ENCODE measurements around the gene SEPTIN11. TPM values are rescaled to one million over a fixed set of nuclear protein-coding genes. Genes with fewer than 3 reads are reported as not detected.

Gene SEPTIN11
- total and polyA plus RNA-seq, 9 of the 15 experiments (the other 6 are each of a cell fraction or from before 2014, with no cell fraction given), result 25.7 to 142 (median 84.3) TPM

DNA sequence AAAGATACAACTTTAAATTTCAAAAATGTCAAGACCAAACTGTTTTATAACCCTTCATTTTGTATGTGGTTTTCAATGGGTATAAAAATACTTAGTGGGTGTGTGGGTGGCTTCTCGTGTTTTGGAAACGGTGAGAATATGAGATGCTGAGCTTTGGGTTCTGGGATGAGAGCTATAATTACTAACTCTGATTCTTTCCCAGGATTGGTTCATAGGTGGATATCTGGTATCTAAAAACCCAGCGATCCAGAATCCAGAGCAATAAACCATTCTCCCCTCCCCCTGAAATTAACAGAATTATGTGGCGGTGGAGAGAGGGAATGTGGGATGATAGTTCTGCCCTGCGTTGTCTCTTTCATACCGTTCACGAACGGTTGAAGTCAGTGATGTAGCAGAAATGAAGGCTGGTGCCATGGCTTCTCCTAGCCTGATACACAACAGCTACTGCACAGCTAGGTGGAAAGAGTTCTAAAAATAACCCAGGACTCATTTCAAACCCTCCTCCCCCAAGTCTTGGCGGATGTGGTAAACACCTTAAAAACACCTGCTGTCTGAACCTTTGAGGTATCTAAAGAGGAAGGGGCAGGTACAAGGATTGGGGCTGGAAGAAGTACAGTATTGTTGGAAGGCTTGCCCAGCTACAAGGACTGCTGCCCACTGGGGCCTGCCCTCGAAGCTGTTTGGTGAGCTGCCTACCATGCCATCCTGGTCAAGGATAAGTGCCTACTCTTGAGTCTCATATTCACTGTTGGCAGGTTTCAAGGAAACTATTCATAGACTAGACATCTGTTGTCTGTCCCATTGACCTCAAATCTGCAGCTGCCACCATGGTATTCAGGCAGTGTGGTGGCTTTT, 44.5 kb downstream of the SEPTIN11 start:
- Histone ChIP-seq H3K9me1 (ENCODE audit: control insufficient read depth, insufficient read depth, low read length) (peaks cover 3% of the 10 kb centered on the region), H3K79me2 (ENCODE audit: control insufficient read depth, insufficient read depth, low read length) (peaks cover 22% of the 10 kb centered on the region; the same call in 1 of the 3 replicates), H3K9ac (ENCODE audit: insufficient read depth in 1 of 2, low read depth in 2 of 2, low read length in 2 of 2) (no peak overlapping the region), H3K4me1 (replicated peaks in 1 of 2; ENCODE audit: control insufficient read depth in 2 of 2, insufficient read depth in 2 of 2, low read length in 2 of 2) (no peaks in the 10 kb centered on the region), H3K4me2 (ENCODE audit: insufficient read depth, low read length) (no peak overlapping the region), H3K36me3 (ENCODE audit: control insufficient read depth, insufficient read depth, low read length) (peaks cover 28% of the 10 kb centered on the region; the same call in 2 of the 3 replicates), H2AFZ (ENCODE audit: low read depth, low read length) (no peak overlapping the region), H3K4me3 (no peak overlapping the region), H4K20me1 (replicated peaks; ENCODE audit: control insufficient read depth, insufficient read depth, low read length) (no peaks in the 10 kb centered on the region), H3K27ac (ENCODE audit: extremely low read depth, low read depth, low read length) (no peak overlapping the region), H3K9me3 (replicated peaks; ENCODE audit: control insufficient read depth, insufficient read depth, low read depth, low read length) (no peaks in the 10 kb centered on the region; the same call in 1 of the 2 replicates), H3K27me3 (ENCODE audit: control insufficient read depth in 2 of 2, insufficient read depth in 2 of 2, low read length in 2 of 2) (no peaks in the 10 kb centered on the region)
- in situ Hi-C loops (cut with MboI) (no loop called here), intact Hi-C loops (cut with micrococcal nuclease) (no loop called here)
- WGBS (ENCODE audit: insufficient coverage, low coverage, missing lambda C conversion rate), result 81% methylated on average over 10 of the region's 10 CpGs
- ChIA-PET CTCF (ENCODE audit: low intra/inter-chr PET ratio) (no interaction called here), POLR2A (interaction anchor here (1.3 to 1.7 kb wide), 2 partner anchors 8 to 11 kb away, joined by 3 to 4 read pairs; no protein-coding TSS in a partner anchor)
- no peak for FAIRE-seq
- BruUV-seq (replicated peaks), result no TSS peak
- no peak for ATAC-seq
- DNase-seq (ENCODE audit: extremely low read depth in 1 of 4, low spot score in 3 of 4), result no peak
- TF ChIP-seq ARID4B (CRISPR knock-in tag; IDR thresholded peaks at IDR 0.05), result no peak
- no peak for TF ChIP-seq WHSC1 (IDR thresholded peaks at IDR 0.05; ENCODE audit: low read length)
- TF ChIP-seq, protein P1, sequence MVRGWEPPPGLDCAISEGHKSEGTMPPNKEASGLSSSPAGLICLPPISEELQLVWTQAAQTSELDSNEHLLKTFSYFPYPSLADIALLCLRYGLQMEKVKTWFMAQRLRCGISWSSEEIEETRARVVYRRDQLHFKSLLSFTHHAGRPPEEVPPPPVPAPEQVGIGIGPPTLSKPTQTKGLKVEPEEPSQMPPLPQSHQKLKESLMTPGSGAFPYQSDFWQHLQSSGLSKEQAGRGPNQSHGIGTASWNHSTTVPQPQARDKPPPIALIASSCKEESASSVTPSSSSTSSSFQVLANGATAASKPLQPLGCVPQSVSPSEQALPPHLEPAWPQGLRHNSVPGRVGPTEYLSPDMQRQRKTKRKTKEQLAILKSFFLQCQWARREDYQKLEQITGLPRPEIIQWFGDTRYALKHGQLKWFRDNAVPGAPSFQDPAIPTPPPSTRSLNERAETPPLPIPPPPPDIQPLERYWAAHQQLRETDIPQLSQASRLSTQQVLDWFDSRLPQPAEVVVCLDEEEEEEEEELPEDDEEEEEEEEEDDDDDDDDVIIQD (CRISPR knock-in tag; IDR thresholded peaks at IDR 0.05), result no peak
- TF ChIP-seq ELK3 (CRISPR knock-in tag; IDR thresholded peaks at IDR 0.05), result no peak
